GM12872 (cell line): ENCODE results near the gene PABPC1L.

Source experiments
- TF ChIP-seq, protein P1 (sequence below): IDR thresholded peaks from 3 replicates; pipeline ENCODE4 v1.5.1; 2011; ENCODE audit warnings: low read depth, mild to moderate bottlenecking, low read length, moderate library complexity; ENCODE audit not compliant: insufficient read depth

The PABPC1L gene

DNA sequence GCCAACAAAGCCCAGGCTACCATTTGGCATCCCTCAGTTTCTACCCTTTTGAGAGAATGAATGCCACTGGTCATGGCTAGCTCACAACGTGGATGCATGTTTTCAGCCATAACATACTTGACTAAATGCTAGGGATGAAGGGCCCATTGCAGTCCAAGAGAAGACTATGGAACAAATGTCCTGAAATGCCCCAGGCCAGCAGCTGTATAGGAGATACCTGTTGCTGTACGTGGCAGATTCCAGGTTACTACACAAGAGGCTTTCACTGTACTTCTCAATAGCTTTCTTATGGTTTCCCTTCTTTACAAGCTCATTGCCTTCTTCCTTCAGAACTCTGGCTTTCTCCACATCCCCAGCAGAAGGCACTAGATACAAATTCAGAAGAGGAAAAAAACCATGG, 38.7 kb downstream of the PABPC1L start:
- TF ChIP-seq, protein P1, sequence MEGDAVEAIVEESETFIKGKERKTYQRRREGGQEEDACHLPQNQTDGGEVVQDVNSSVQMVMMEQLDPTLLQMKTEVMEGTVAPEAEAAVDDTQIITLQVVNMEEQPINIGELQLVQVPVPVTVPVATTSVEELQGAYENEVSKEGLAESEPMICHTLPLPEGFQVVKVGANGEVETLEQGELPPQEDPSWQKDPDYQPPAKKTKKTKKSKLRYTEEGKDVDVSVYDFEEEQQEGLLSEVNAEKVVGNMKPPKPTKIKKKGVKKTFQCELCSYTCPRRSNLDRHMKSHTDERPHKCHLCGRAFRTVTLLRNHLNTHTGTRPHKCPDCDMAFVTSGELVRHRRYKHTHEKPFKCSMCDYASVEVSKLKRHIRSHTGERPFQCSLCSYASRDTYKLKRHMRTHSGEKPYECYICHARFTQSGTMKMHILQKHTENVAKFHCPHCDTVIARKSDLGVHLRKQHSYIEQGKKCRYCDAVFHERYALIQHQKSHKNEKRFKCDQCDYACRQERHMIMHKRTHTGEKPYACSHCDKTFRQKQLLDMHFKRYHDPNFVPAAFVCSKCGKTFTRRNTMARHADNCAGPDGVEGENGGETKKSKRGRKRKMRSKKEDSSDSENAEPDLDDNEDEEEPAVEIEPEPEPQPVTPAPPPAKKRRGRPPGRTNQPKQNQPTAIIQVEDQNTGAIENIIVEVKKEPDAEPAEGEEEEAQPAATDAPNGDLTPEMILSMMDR, result no peak

DNA sequence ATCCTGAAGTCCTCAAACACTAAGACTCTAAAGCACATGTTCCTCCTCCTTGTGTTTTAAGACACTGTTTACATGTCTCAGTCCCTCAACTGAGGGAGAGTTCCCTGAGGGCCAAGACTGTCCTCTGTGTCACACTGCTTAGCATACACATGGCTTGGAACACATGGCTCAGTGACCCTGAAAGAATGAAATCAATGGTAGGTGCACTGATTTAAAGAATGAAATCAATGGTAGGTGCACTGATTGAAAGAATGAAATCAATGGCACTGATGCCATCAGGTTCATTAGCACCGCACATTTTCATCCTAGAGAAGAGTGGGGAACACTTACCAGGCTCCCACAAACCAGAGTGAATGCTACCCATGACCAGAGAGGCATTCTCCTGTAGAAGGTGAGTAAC, 40.5 kb downstream of the PABPC1L start:
- TF ChIP-seq, protein P1, result no peak

DNA sequence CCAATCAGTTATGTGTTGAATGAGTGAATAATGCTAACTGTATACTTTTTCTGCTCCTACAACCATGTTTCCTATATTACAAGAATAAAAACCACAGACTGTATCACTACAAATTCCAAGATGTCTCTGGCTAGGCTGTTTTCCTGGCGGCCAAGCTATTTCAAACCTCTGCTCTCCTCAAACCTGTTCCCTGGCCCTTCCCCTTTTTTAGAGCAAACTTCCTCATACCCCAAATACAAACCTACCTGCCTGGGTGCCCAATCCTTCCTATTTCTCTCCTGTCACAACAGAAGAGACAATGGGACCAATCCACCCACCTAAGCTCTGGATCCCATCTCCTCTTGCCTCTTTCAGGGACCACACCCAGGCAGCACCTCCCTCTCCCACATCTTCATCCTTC, 42.9 kb downstream of the PABPC1L start:
- TF ChIP-seq, protein P1, result no peak

DNA sequence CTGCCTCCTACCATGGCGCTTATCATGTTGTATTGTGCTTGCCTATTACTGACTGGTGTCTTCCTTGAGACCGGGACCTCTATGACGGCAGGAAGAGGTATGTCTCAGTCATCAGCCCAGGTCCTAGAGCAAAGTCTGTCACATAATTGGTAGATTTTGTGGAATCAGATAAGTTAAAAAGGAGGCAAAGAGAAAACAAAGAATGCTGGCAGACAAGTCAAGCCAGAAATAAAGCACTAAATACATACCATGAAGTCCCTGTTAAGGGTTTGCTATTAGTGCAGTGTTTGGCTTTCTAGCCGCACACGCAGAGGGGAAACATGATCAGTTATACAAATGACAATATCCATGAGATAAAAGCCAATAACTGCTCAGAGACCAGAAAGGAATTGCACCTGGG, 44.4 kb downstream of the PABPC1L start:
- TF ChIP-seq, protein P1, result no peak

DNA sequence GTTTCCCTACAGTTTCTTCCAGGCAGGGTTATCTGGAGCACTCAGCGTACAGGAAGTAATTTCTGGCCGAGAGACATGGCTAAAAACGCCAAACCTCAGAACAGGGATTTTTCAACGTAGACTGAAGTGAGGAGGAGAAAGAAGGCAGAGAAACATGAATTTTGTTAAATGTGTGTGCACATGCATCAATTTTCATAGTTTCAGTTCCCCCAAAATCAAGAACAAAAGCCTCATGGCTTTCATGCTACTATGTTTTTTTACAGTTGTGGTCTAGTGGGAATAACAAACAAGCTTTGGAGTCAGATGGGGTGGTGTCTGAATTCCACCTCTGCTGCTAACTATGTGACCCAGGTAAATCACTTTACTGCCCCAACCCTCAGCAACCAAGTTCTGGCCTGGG, 45.4 kb downstream of the PABPC1L start:
- TF ChIP-seq, protein P1, result no peak

DNA sequence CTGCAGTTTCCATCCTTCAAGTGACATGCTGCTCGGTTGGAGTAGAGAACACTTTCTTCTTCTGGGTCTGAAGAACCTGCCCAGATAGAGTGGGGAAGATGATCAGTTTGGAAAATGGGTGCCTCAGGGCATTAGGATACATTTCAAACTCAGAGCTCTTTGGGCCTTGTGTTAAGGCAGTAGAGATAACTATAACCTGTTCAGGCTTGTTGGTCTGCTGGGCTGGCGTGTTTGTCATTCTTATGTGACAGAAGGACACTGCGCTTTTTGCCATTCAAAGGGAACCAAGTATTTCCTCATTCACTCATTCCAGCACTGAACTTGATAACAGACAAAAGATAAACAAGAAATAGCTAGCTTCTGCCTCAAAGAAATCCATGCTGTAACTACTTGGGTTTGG, 46.5 kb downstream of the PABPC1L start:
- TF ChIP-seq, protein P1, result no peak

DNA sequence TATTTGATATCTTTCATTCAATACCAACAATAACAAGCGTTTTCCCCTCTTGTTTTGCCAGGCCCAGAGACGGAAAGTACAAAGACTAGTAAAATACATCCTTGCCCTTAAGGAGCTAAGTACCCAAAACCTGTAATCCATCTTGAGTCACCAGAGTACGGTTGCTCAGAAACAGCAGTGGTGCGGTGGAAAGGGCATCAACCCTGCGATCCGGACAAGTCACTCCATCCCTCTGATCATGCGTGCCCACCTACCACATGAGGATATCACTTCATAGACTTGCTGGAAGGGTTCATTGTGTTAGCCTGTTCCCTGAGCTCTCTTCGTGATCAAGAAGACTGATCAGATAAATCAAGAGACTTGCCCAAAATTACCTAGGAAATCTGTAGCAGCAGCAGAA, 48.4 kb downstream of the PABPC1L start:
- TF ChIP-seq, protein P1, result no peak

DNA sequence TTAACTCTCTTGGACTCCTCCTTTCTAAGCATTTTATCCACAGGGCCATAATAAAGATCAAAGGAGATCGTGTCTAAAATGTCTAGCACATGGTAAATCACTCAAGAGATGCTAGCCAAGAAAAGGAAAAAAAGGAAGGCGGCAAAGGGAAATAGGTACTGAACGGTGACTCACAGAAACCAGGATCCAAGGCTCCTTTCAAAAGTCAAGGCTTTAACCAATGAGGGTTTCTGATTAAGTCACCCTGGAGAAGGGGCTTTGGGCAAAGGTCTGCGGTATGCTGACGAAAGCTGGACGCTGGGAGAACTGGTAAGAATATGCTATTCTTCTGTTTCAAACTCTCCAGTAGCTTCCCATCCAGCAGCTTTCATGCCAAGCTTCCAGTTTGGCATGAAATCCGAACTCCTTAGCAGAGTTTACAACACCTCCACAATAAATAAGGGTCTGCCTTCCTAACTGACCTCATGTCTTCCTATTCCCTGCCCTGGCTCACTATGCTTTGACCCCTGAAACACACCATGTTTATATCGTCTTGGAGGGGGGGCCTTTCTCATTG, 49.3 kb downstream of the PABPC1L start:
- TF ChIP-seq, protein P1, result no peak
